Activated naive CD4-positive, alpha-beta T cell treated with anti-CD3 and anti-CD28 coated beads, Interleukin-2, amount 10 ng/mL, durations not matched to agents 7 days and 5 days (primary cell): Measurements from ENCODE around the gene ZMPSTE24.
"Not testable (repeated sequence)": the region's sequence is repeated elsewhere in the genome, so short reads cannot be mapped to it uniquely, and the experiment has no call there.

Experiments used
- CTCF ChIA-PET: fragments of 350-600 bp; sonication (Branson Sonifier 250); formaldehyde crosslinking; loops from one replicate; lab custom pipeline; 2021; ENCODE audit warnings: antibody characterized with exemption; lab: Charles Lee
- DNase-seq: peaks from one replicate; pipeline ENCODE4 v3.0.0-alpha.2; 2020
- H3K27ac Mint-ChIP-seq: one replicate; pipeline ENCODE4 v1.8.0; 2021; ENCODE audit warnings: mild to moderate bottlenecking, moderate library complexity, mixed read lengths
- H3K27me3 Mint-ChIP-seq: one replicate; pipeline ENCODE4 v1.8.0; 2021; ENCODE audit warnings: mild to moderate bottlenecking, mixed read lengths
- H3K36me3 Mint-ChIP-seq: one replicate; pipeline ENCODE4 v1.8.0; 2021; ENCODE audit warnings: mixed read lengths
- H3K4me1 Mint-ChIP-seq: one replicate; pipeline ENCODE4 v1.8.0; 2021; ENCODE audit warnings: mixed read lengths
- H3K4me3 Mint-ChIP-seq: one replicate; pipeline ENCODE4 v1.8.0; 2021; ENCODE audit warnings: mild to moderate bottlenecking, moderate library complexity, mixed read lengths
- H3K9me3 Mint-ChIP-seq: one replicate; pipeline ENCODE4 v1.8.0; 2021; ENCODE audit warnings: mixed read lengths

ZMPSTE24 gene

GRCh38 chr1:40337443-40337842, 79.4 kb downstream of the ZMPSTE24 start:
- Mint-ChIP-seq H3K4me1 (peaks cover 37% of the 10 kb centered on the region), H3K36me3 (no peaks in the 10 kb centered on the region), H3K27ac (no peak overlapping the region), H3K4me3 (no peak overlapping the region), H3K9me3 (peaks cover 1% of the 10 kb centered on the region), H3K27me3 (peaks cover 7% of the 10 kb centered on the region)
- CTCF ChIA-PET = interaction anchor here (1.1 to 10.4 kb wide), 11 partner anchors 15 to 255 kb away, joined by 3 to 215 read pairs (median 21); partner anchors contain the start of gene COL9A2
- DNase-seq = no peak

GRCh38 chr1:40338745-40339419, 80.8 kb downstream of the ZMPSTE24 start:
- Mint-ChIP-seq H3K4me1 (peaks cover 48% of the 10 kb centered on the region), H3K9me3 (no peaks in the 10 kb centered on the region), H3K36me3 (no peaks in the 10 kb centered on the region), H3K4me3 (no peak overlapping the region), H3K27ac (no peak overlapping the region), H3K27me3 (peaks cover 4% of the 10 kb centered on the region)
- DNase-seq = peak; percentile 94
- CTCF ChIA-PET = interaction anchor here (0.6 to 10.4 kb wide), 47 partner anchors 8 to 306 kb away, joined by 3 to 215 read pairs (median 5); partner anchors contain the start of genes COL9A2, SMAP2, TMCO2 and ZFP69B

- Mint-ChIP-seq H3K9me3 (no peaks in the 10 kb centered on the region), H3K4me3 (no peak overlapping the region), H3K4me1 (peaks cover 56% of the 10 kb centered on the region), H3K36me3 (no peaks in the 10 kb centered on the region), H3K27ac (peak overlapping the region; percentile 12), H3K27me3 (peaks cover 4% of the 10 kb centered on the region)
- CTCF ChIA-PET = interaction anchor here (0.8 to 10.4 kb wide), 41 partner anchors 8 to 420 kb away, joined by 3 to 215 read pairs (median 6); partner anchors contain the start of genes COL9A2, SMAP2, TMCO2 and ZFP69B
- DNase-seq = no peak
Measured at GRCh38 chr1:40339420-40340323, 81.6 kb downstream of the ZMPSTE24 start.

GRCh38 chr1:40341491-40342380, 83.7 kb downstream of the ZMPSTE24 start:
- no peak for DNase-seq
- CTCF ChIA-PET = interaction anchor here (0.7 to 10.4 kb wide), 14 partner anchors 10 to 537 kb away, joined by 3 to 215 read pairs (median 4); partner anchors contain the start of gene SMAP2
- peaks cover 64% of the 10 kb centered on the region for H3K4me1 Mint-ChIP-seq
- H3K36me3 Mint-ChIP-seq = no peaks in the 10 kb centered on the region
- peaks cover 4% of the 10 kb centered on the region for H3K27me3 Mint-ChIP-seq
- peak overlapping the region; percentile 88 for H3K27ac Mint-ChIP-seq
- H3K9me3 Mint-ChIP-seq = no peaks in the 10 kb centered on the region
- H3K4me3 Mint-ChIP-seq = peak overlapping the region; percentile 30

- H3K36me3 Mint-ChIP-seq, DNase-seq, H3K9me3 Mint-ChIP-seq, H3K27me3 Mint-ChIP-seq: not testable (repeated sequence)
- CTCF ChIA-PET = interaction anchor here (1.0 to 10.4 kb wide), 7 partner anchors 9 to 260 kb away, joined by 3 to 215 read pairs (median 53); partner anchors contain the start of gene SMAP2
- Mint-ChIP-seq H3K27ac (peak overlapping the region; percentile 88), H3K4me3 (peak overlapping the region; percentile 30), H3K4me1 (peaks cover 64% of the 10 kb centered on the region)
Measured at GRCh38 chr1:40342381-40342717, 84.3 kb downstream of the ZMPSTE24 start.
